ENCODE data around the gene YDJC.
"Not testable (repeated sequence)": the region's sequence is repeated elsewhere in the genome, so short reads cannot be mapped to it uniquely, and the experiment has no call there.

The YDJC gene

DNA sequence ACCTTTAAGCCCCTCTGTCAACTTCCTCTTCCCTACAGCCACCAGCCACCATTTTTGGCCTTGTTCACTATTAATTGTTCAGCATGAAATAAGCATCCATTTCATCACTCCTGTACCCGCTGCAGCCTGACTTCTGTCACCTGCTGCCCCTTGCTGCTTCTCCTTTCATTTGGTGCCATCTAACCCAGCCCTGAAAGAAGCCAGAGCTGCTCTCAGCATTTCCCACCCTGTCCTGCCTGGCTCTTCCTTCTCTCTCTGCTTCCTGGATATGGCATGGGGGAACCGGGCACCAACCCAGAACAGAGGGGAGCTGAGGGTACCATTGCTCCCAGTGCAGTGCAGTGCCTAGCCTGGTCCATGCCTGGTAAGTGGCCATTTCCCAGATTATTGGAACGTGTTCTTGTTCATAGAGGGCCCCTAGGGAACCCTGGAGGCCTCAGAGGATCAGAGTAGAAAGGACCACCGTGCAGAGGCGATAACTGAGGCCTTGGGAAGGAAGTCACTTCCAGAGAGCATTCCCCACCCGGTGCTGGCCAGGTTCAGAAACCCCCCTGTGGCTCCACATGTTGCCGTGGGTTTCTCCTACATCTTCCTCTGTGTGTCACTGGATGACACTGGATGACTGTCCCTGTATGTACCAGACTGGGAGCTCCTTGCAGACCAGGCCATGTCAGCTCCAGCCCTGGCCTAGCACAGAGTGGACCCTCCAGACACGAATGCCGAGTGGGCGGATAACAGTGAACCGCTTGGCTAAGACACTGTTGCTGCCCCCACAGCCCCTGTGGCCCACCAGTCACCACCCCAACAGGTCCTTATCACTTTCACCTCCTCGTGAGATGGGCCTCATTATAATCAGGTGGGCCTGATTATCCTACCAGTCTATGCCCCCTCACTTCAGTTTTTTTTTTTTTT, 4.7 kb downstream of the YDJC start:
- Histone ChIP-seq H3K4me1 (ENCODE audit: control insufficient read depth, insufficient read depth, low read length) (peaks cover 23% of the 10 kb centered on the region), H3K4me3 (ENCODE audit: low read length) (no peak overlapping the region), H3K36me3 (ENCODE audit: control insufficient read depth, insufficient read depth, low read length) (no peaks in the 10 kb centered on the region), H3K9me3 (ENCODE audit: control insufficient read depth, low read length) (no peaks in the 10 kb centered on the region), H3K9ac (ENCODE audit: low read length) (no peak overlapping the region), H3K27me3 (ENCODE audit: control insufficient read depth, insufficient read depth, low read length) (no peaks in the 10 kb centered on the region)

GRCh38 chr22:21624120-21624879, 5.5 kb downstream of the YDJC start:
- peaks cover 30% of the 10 kb centered on the region for H3K4me1 ChIP-seq (ENCODE audit: control insufficient read depth, insufficient read depth, low read length)
- no peaks in the 10 kb centered on the region for H3K36me3 ChIP-seq (ENCODE audit: control insufficient read depth, insufficient read depth, low read length)
- no peaks in the 10 kb centered on the region for H3K27me3 ChIP-seq (ENCODE audit: control insufficient read depth, insufficient read depth, low read length)
- H3K9ac ChIP-seq (ENCODE audit: low read length) = no peak overlapping the region
- no peak overlapping the region for H3K4me3 ChIP-seq (ENCODE audit: low read length)
- H3K9me3 ChIP-seq (ENCODE audit: control insufficient read depth, low read length) = no peaks in the 10 kb centered on the region

- Histone ChIP-seq H3K9ac (ENCODE audit: low read length) (no peak overlapping the region), H3K4me1 (ENCODE audit: control insufficient read depth, insufficient read depth, low read length) (peaks cover 24% of the 10 kb centered on the region), H3K9me3 (ENCODE audit: control insufficient read depth, low read length) (no peaks in the 10 kb centered on the region), H3K36me3 (ENCODE audit: control insufficient read depth, insufficient read depth, low read length) (no peaks in the 10 kb centered on the region), H3K27me3 (ENCODE audit: control insufficient read depth, insufficient read depth, low read length) (no peaks in the 10 kb centered on the region), H3K4me3 (ENCODE audit: low read length) (no peak overlapping the region)
Measured at GRCh38 chr22:21623648-21623970, 6.2 kb downstream of the YDJC start.

- peaks cover 21% of the 10 kb centered on the region for H3K4me1 ChIP-seq (ENCODE audit: control insufficient read depth, insufficient read depth, low read length)
Measured at GRCh38 chr22:21622919-21623647, 6.7 kb downstream of the YDJC start.

GRCh38 chr22:21622011-21622918, 7.6 kb downstream of the YDJC start:
- Histone ChIP-seq H3K9me3 (ENCODE audit: control insufficient read depth, low read length) (no peaks in the 10 kb centered on the region), H3K9ac (ENCODE audit: low read length) (no peak overlapping the region), H3K4me1 (ENCODE audit: control insufficient read depth, insufficient read depth, low read length) (peaks cover 18% of the 10 kb centered on the region), H3K4me3 (ENCODE audit: low read length) (no peak overlapping the region), H3K27me3 (ENCODE audit: control insufficient read depth, insufficient read depth, low read length) (no peaks in the 10 kb centered on the region), H3K36me3 (ENCODE audit: control insufficient read depth, insufficient read depth, low read length) (no peaks in the 10 kb centered on the region)

More at GRCh38 chr22:21622919-21623647, 6.7 kb downstream of the YDJC start:
- Histone ChIP-seq H3K4me3 (ENCODE audit: low read length) (no peak overlapping the region), H3K9me3 (ENCODE audit: control insufficient read depth, low read length) (no peaks in the 10 kb centered on the region), H3K27me3 (ENCODE audit: control insufficient read depth, insufficient read depth, low read length) (no peaks in the 10 kb centered on the region), H3K36me3 (ENCODE audit: control insufficient read depth, insufficient read depth, low read length) (no peaks in the 10 kb centered on the region), H3K9ac (ENCODE audit: low read length) (no peak overlapping the region)

GRCh38 chr22:21621025-21621424, 8.8 kb downstream of the YDJC start:
- Histone ChIP-seq H3K4me1 (ENCODE audit: control insufficient read depth, insufficient read depth, low read length) (peaks cover 21% of the 10 kb centered on the region), H3K9ac (ENCODE audit: low read length) (no peak overlapping the region), H3K36me3 (ENCODE audit: control insufficient read depth, insufficient read depth, low read length) (no peaks in the 10 kb centered on the region), H3K27me3 (ENCODE audit: control insufficient read depth, insufficient read depth, low read length) (no peaks in the 10 kb centered on the region), H3K9me3 (ENCODE audit: control insufficient read depth, low read length) (no peaks in the 10 kb centered on the region), H3K4me3 (ENCODE audit: low read length) (no peak overlapping the region)

GRCh38 chr22:21617337-21617736, 12.5 kb downstream of the YDJC start:
- H3K27me3 ChIP-seq (ENCODE audit: control insufficient read depth, insufficient read depth, low read length); H3K9ac ChIP-seq (ENCODE audit: low read length); H3K4me3 ChIP-seq (ENCODE audit: low read length); H3K9me3 ChIP-seq (ENCODE audit: control insufficient read depth, low read length); H3K36me3 ChIP-seq (ENCODE audit: control insufficient read depth, insufficient read depth, low read length): not testable (repeated sequence)
- H3K4me1 ChIP-seq (ENCODE audit: control insufficient read depth, insufficient read depth, low read length) = peaks cover 16% of the 10 kb centered on the region

- Histone ChIP-seq H3K27me3 (ENCODE audit: control insufficient read depth, insufficient read depth, low read length) (no peaks in the 10 kb centered on the region), H3K36me3 (ENCODE audit: control insufficient read depth, insufficient read depth, low read length) (peaks cover 4% of the 10 kb centered on the region), H3K9ac (ENCODE audit: low read length) (no peak overlapping the region), H3K9me3 (ENCODE audit: control insufficient read depth, low read length) (no peaks in the 10 kb centered on the region), H3K4me3 (ENCODE audit: low read length) (no peak overlapping the region), H3K4me1 (ENCODE audit: control insufficient read depth, insufficient read depth, low read length) (peaks cover 16% of the 10 kb centered on the region)
Measured at GRCh38 chr22:21615731-21616130, 14.1 kb downstream of the YDJC start.

DNA sequence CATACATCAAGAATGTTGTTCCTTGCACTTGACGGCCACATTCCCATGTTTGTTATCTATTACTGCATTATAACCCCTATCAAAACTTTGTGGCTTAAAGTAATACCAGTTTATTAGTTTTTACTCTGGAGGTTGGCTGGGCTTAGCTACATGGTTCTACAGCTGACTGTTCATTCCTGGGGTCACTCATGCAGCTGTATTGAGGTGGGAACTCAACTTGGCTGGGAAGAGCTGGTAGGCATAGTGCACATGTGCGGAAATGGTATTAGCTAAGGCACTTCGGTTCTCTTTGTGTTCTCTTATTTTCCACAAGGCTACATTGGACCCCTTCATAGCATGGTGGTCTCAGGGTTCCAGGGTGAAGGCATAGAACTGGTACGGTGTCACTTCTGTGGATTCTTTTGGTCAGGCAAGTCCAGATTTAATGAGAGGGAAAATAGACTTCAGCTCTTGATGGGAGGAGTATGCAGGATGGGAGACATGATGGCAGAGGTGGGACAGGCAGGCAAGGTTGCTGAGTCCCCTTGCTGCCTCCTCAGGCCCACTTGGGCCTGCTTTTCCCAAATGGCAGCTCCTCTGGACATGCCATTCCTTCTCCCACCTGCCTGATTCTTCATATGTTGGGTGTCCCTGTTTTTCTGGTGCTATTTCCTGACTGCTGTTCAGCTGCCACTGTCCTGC, 16.1 kb downstream of the YDJC start:
- peaks cover 8% of the 10 kb centered on the region for H3K4me1 ChIP-seq (ENCODE audit: control insufficient read depth, insufficient read depth, low read length)
- no peak overlapping the region for H3K4me3 ChIP-seq (ENCODE audit: low read length)
- no peaks in the 10 kb centered on the region for H3K9me3 ChIP-seq (ENCODE audit: control insufficient read depth, low read length)
- peaks cover 4% of the 10 kb centered on the region for H3K36me3 ChIP-seq (ENCODE audit: control insufficient read depth, insufficient read depth, low read length)
- no peaks in the 10 kb centered on the region for H3K27me3 ChIP-seq (ENCODE audit: control insufficient read depth, insufficient read depth, low read length)
- H3K9ac ChIP-seq (ENCODE audit: low read length) = no peak overlapping the region

GRCh38 chr22:21612858-21613257, 17.0 kb downstream of the YDJC start:
- H3K27me3 ChIP-seq (ENCODE audit: control insufficient read depth, insufficient read depth, low read length) = no peaks in the 10 kb centered on the region
- no peaks in the 10 kb centered on the region for H3K9me3 ChIP-seq (ENCODE audit: control insufficient read depth, low read length)
- H3K4me3 ChIP-seq (ENCODE audit: low read length) = no peak overlapping the region
- peaks cover 4% of the 10 kb centered on the region for H3K36me3 ChIP-seq (ENCODE audit: control insufficient read depth, insufficient read depth, low read length)
- peaks cover 8% of the 10 kb centered on the region for H3K4me1 ChIP-seq (ENCODE audit: control insufficient read depth, insufficient read depth, low read length)
- H3K9ac ChIP-seq (ENCODE audit: low read length) = no peak overlapping the region

All from mucosa of stomach (tissue), 1 donor.